Measurements from ENCODE around the gene SESTD1. TPM values are rescaled to one million over a fixed set of nuclear protein-coding genes. Genes with fewer than 3 reads are reported as not detected.
A peak's percentile ranks its signal among the peaks of the same experiment; 100 is the strongest.

The SESTD1 gene
- total and polyA plus RNA-seq, 2 donors, result 4.4 to 9.4 TPM

- Histone ChIP-seq H3K9me3 (ENCODE audit: control insufficient read depth in 2 of 2, insufficient read depth in 1 of 2, low read length in 1 of 2) (no peaks in the 10 kb centered on the region), H3K36me3 (ENCODE audit: control insufficient read depth in 2 of 2, insufficient read depth in 2 of 2, low read length in 1 of 2) (no peaks in the 10 kb centered on the region), H3K27ac (ENCODE audit: low read depth in 1 of 2, low read length in 1 of 2) (no peak overlapping the region), H3K4me3 (ENCODE audit: low read length in 2 of 2) (no peak overlapping the region), H3K4me1 (ENCODE audit: control insufficient read depth in 2 of 2, insufficient read depth in 2 of 2, low read length in 2 of 2) (no peaks in the 10 kb centered on the region), H3K27me3 (ENCODE audit: control insufficient read depth in 2 of 2, insufficient read depth in 1 of 2, low read length in 1 of 2) (no peaks in the 10 kb centered on the region)
- 97% methylated on average over 5 of the region's 5 CpGs for WGBS
- no peak for DNase-seq (ENCODE audit: low read depth in 6 of 9, low spot score in 9 of 9)
Measured at GRCh38 chr2:179298666-179299065, 34.0 kb upstream of the SESTD1 start.

GRCh38 chr2:179297927-179298326, 33.3 kb upstream of the SESTD1 start:
- H3K27ac ChIP-seq (ENCODE audit: low read depth in 1 of 2, low read length in 1 of 2), result no peak overlapping the region
- WGBS, result 98% methylated on average over 2 of the region's 2 CpGs
- no peak for DNase-seq (ENCODE audit: low read depth in 6 of 9, low spot score in 9 of 9)
- no peaks in the 10 kb centered on the region for H3K27me3 ChIP-seq (ENCODE audit: control insufficient read depth in 2 of 2, insufficient read depth in 1 of 2, low read length in 1 of 2)
- H3K9me3 ChIP-seq (ENCODE audit: control insufficient read depth in 2 of 2, insufficient read depth in 1 of 2, low read length in 1 of 2), result no peaks in the 10 kb centered on the region
- no peak overlapping the region for H3K4me3 ChIP-seq (ENCODE audit: low read length in 2 of 2)
- no peaks in the 10 kb centered on the region for H3K36me3 ChIP-seq (ENCODE audit: control insufficient read depth in 2 of 2, insufficient read depth in 2 of 2, low read length in 1 of 2)
- H3K4me1 ChIP-seq (ENCODE audit: control insufficient read depth in 2 of 2, insufficient read depth in 2 of 2, low read length in 2 of 2), result no peaks in the 10 kb centered on the region

- Histone ChIP-seq H3K27me3 (ENCODE audit: control insufficient read depth in 2 of 2, insufficient read depth in 1 of 2, low read length in 1 of 2) (no peaks in the 10 kb centered on the region), H3K27ac (ENCODE audit: low read depth in 1 of 2, low read length in 1 of 2) (no peak overlapping the region), H3K36me3 (ENCODE audit: control insufficient read depth in 2 of 2, insufficient read depth in 2 of 2, low read length in 1 of 2) (no peaks in the 10 kb centered on the region), H3K4me3 (ENCODE audit: low read length in 2 of 2) (no peak overlapping the region), H3K4me1 (ENCODE audit: control insufficient read depth in 2 of 2, insufficient read depth in 2 of 2, low read length in 2 of 2) (no peaks in the 10 kb centered on the region), H3K9me3 (ENCODE audit: control insufficient read depth in 2 of 2, insufficient read depth in 1 of 2, low read length in 1 of 2) (no peaks in the 10 kb centered on the region)
- WGBS, result 100% methylated on average over 1 of the region's 1 CpG
- no peak for DNase-seq (ENCODE audit: low read depth in 6 of 9, low spot score in 9 of 9)
Measured at GRCh38 chr2:179290329-179290728, 25.7 kb upstream of the SESTD1 start.

GRCh38 chr2:179285060-179285459, 20.4 kb upstream of the SESTD1 start:
- Histone ChIP-seq H3K4me3 (ENCODE audit: low read length in 2 of 2) (no peak overlapping the region), H3K27me3 (ENCODE audit: control insufficient read depth in 2 of 2, insufficient read depth in 1 of 2, low read length in 1 of 2) (no peaks in the 10 kb centered on the region)

GRCh38 chr2:179277429-179278196, 13.0 kb upstream of the SESTD1 start:
- H3K36me3 ChIP-seq (ENCODE audit: control insufficient read depth in 2 of 2, insufficient read depth in 2 of 2, low read length in 1 of 2), result no peaks in the 10 kb centered on the region
- no peaks in the 10 kb centered on the region for H3K27me3 ChIP-seq (ENCODE audit: control insufficient read depth in 2 of 2, insufficient read depth in 1 of 2, low read length in 1 of 2)
- no peak overlapping the region for H3K27ac ChIP-seq (ENCODE audit: low read depth in 1 of 2, low read length in 1 of 2)
- no peak overlapping the region for H3K4me3 ChIP-seq (ENCODE audit: low read length in 2 of 2)
- peaks cover 2 to 6% of the 10 kb centered on the region in 2 donors for H3K4me1 ChIP-seq (ENCODE audit: control insufficient read depth in 2 of 2, insufficient read depth in 2 of 2, low read length in 2 of 2)
- H3K9me3 ChIP-seq (ENCODE audit: control insufficient read depth in 2 of 2, insufficient read depth in 1 of 2, low read length in 1 of 2), result no peaks in the 10 kb centered on the region
- DNase-seq (ENCODE audit: low read depth in 6 of 9, low spot score in 9 of 9), result no peak
- 97% methylated on average over 3 of the region's 3 CpGs for WGBS

More at GRCh38 chr2:179285060-179285459, 20.4 kb upstream of the SESTD1 start:
- Histone ChIP-seq H3K36me3 (ENCODE audit: control insufficient read depth in 2 of 2, insufficient read depth in 2 of 2, low read length in 1 of 2) (no peaks in the 10 kb centered on the region), H3K27ac (ENCODE audit: low read depth in 1 of 2, low read length in 1 of 2) (no peak overlapping the region), H3K4me1 (ENCODE audit: control insufficient read depth in 2 of 2, insufficient read depth in 2 of 2, low read length in 2 of 2) (no peaks in the 10 kb centered on the region), H3K9me3 (ENCODE audit: control insufficient read depth in 2 of 2, insufficient read depth in 1 of 2, low read length in 1 of 2) (no peaks in the 10 kb centered on the region)
- DNase-seq (ENCODE audit: low read depth in 6 of 9, low spot score in 9 of 9), result no peak

- 96% methylated on average over 4 of the region's 4 CpGs for WGBS
- Histone ChIP-seq H3K27me3 (ENCODE audit: control insufficient read depth in 2 of 2, insufficient read depth in 1 of 2, low read length in 1 of 2) (no peaks in the 10 kb centered on the region), H3K4me3 (ENCODE audit: low read length in 2 of 2) (no peak overlapping the region), H3K9me3 (ENCODE audit: control insufficient read depth in 2 of 2, insufficient read depth in 1 of 2, low read length in 1 of 2) (no peaks in the 10 kb centered on the region), H3K27ac (ENCODE audit: low read depth in 1 of 2, low read length in 1 of 2) (no peak overlapping the region), H3K4me1 (ENCODE audit: control insufficient read depth in 2 of 2, insufficient read depth in 2 of 2, low read length in 2 of 2) (peaks cover 2 to 6% of the 10 kb centered on the region in 2 donors), H3K36me3 (ENCODE audit: control insufficient read depth in 2 of 2, insufficient read depth in 2 of 2, low read length in 1 of 2) (no peaks in the 10 kb centered on the region)
- DNase-seq (ENCODE audit: low read depth in 6 of 9, low spot score in 9 of 9), result no peak
Measured at GRCh38 chr2:179275253-179276012, 10.8 kb upstream of the SESTD1 start.

GRCh38 chr2:179274749-179275148, 10.1 kb upstream of the SESTD1 start:
- Histone ChIP-seq H3K9me3 (ENCODE audit: control insufficient read depth in 2 of 2, insufficient read depth in 1 of 2, low read length in 1 of 2) (no peaks in the 10 kb centered on the region), H3K27ac (ENCODE audit: low read depth in 1 of 2, low read length in 1 of 2) (no peak overlapping the region), H3K4me1 (ENCODE audit: control insufficient read depth in 2 of 2, insufficient read depth in 2 of 2, low read length in 2 of 2) (peaks cover 2 to 6% of the 10 kb centered on the region in 2 donors), H3K36me3 (ENCODE audit: control insufficient read depth in 2 of 2, insufficient read depth in 2 of 2, low read length in 1 of 2) (no peaks in the 10 kb centered on the region), H3K27me3 (ENCODE audit: control insufficient read depth in 2 of 2, insufficient read depth in 1 of 2, low read length in 1 of 2) (no peaks in the 10 kb centered on the region), H3K4me3 (ENCODE audit: low read length in 2 of 2) (no peak overlapping the region)
- peak in 3 of 9 donors; percentile 4 to 33 (median 14) for DNase-seq (ENCODE audit: low read depth in 6 of 9, low spot score in 9 of 9)
- WGBS, result 20% methylated on average over 2 of the region's 2 CpGs

GRCh38 chr2:179273461-179273962, 8.9 kb upstream of the SESTD1 start:
- DNase-seq (ENCODE audit: low read depth in 6 of 9, low spot score in 9 of 9), result no peak
- H3K9me3 ChIP-seq (ENCODE audit: control insufficient read depth in 2 of 2, insufficient read depth in 1 of 2, low read length in 1 of 2), result no peaks in the 10 kb centered on the region
- WGBS, result 95% methylated on average over 6 of the region's 6 CpGs
- no peaks in the 10 kb centered on the region for H3K27me3 ChIP-seq (ENCODE audit: control insufficient read depth in 2 of 2, insufficient read depth in 1 of 2, low read length in 1 of 2)
- H3K4me1 ChIP-seq (ENCODE audit: control insufficient read depth in 2 of 2, insufficient read depth in 2 of 2, low read length in 2 of 2), result peaks cover 2 to 6% of the 10 kb centered on the region in 2 donors
- peak overlapping the region in 1 of 2 donors; percentile 52 for H3K27ac ChIP-seq (ENCODE audit: low read depth in 1 of 2, low read length in 1 of 2)
- H3K4me3 ChIP-seq (ENCODE audit: low read length in 2 of 2), result no peak overlapping the region
- H3K36me3 ChIP-seq (ENCODE audit: control insufficient read depth in 2 of 2, insufficient read depth in 2 of 2, low read length in 1 of 2), result no peaks in the 10 kb centered on the region

Data from thymus (tissue), 11 donors.